SW 1271 (cell line): ENCODE measurements around the gene MUC6.

Experiments used
- DNase-seq, 2 experiments: peaks; one replicate each; lab custom pipeline; 2025; lab: John Stamatoyannopoulos, UW

MUC6 gene

GRCh38 chr11:1036303-1036923, at the start of gene MUC6:
MUC6 (minus strand) TSS chr11:1036718; CDS start chr11:1036655, 63 bp downstream.
- DNase-seq: no peak

GRCh38 chr11:1085440-1086170, 49.1 kb upstream of the MUC6 start:
- no peak for DNase-seq

GRCh38 chr11:1084561-1085439, 48.3 kb upstream of the MUC6 start:
- no peak for DNase-seq

- DNase-seq: no peak
Observed at GRCh38 chr11:1083621-1084551, 47.4 kb upstream of the MUC6 start.

GRCh38 chr11:1082728-1083620, 46.5 kb upstream of the MUC6 start:
- no peak for DNase-seq

GRCh38 chr11:1082346-1082727, 45.8 kb upstream of the MUC6 start:
- no peak for DNase-seq

- no peak for DNase-seq
Observed at GRCh38 chr11:1081601-1082311, 45.2 kb upstream of the MUC6 start.

- DNase-seq: no peak
Observed at GRCh38 chr11:1078191-1078601, 41.7 kb upstream of the MUC6 start.

- DNase-seq: no peak
Observed at GRCh38 chr11:1077417-1078119, 41.0 kb upstream of the MUC6 start.

GRCh38 chr11:1077033-1077416, 40.5 kb upstream of the MUC6 start:
- no peak for DNase-seq

GRCh38 chr11:1076061-1076665, 39.6 kb upstream of the MUC6 start:
- DNase-seq: no peak

- no peak for DNase-seq
Observed at GRCh38 chr11:1075341-1075911, 38.9 kb upstream of the MUC6 start.

- no peak for DNase-seq
Observed at GRCh38 chr11:1074244-1075221, 38.0 kb upstream of the MUC6 start, which contains the start of gene MUC2. MUC2 (plus strand) TSS chr11:1074874.

GRCh38 chr11:1073851-1074243, 37.3 kb upstream of the MUC6 start:
- no peak for DNase-seq

GRCh38 chr11:1073261-1073724, 36.8 kb upstream of the MUC6 start:
- DNase-seq: peak in 1 of 2 experiments; percentile 19

GRCh38 chr11:1072821-1073231, 36.3 kb upstream of the MUC6 start:
- no peak for DNase-seq
